Measurements from ENCODE around the gene USP35. TPM values are rescaled to one million over a fixed set of nuclear protein-coding genes. Genes with fewer than 3 reads are reported as not detected.
"Not testable (repeated sequence)": the region's sequence is repeated elsewhere in the genome, so short reads cannot be mapped to it uniquely, and the experiment has no call there.

Gene USP35
- total RNA-seq, 2 experiments from 2014 or later, result 13.4 to 13.5 TPM

GRCh38 chr11:78160557-78160956 lies 28.2 kb upstream of the USP35 start:
- POLR2A ChIA-PET, result interaction anchor here (0.5 kb wide), 1 partner anchor 233 kb away, joined by 4 read pairs; no protein-coding TSS in a partner anchor
- no peak overlapping the region for H3K27ac Mint-ChIP-seq
- H3K4me1 Mint-ChIP-seq, result no peaks in the 10 kb centered on the region
- no peak overlapping the region for H3K4me3 Mint-ChIP-seq
- no peak for ATAC-seq (ENCODE audit: low read depth)
- no peaks in the 10 kb centered on the region for H3K9me3 Mint-ChIP-seq
- H3K27me3 Mint-ChIP-seq, result no peaks in the 10 kb centered on the region
- DNase-seq, result no peak
- no peaks in the 10 kb centered on the region for H3K36me3 Mint-ChIP-seq

GRCh38 chr11:78161346-78161745 lies 27.4 kb upstream of the USP35 start:
- Mint-ChIP-seq H3K4me1 (no peaks in the 10 kb centered on the region), H3K27me3 (no peaks in the 10 kb centered on the region), H3K4me3 (no peak overlapping the region), H3K36me3 (no peaks in the 10 kb centered on the region), H3K27ac (no peak overlapping the region), H3K9me3 (no peaks in the 10 kb centered on the region)
- POLR2A ChIA-PET, result no interaction called here
- DNase-seq, result no peak
- no peak for ATAC-seq (ENCODE audit: low read depth)

GRCh38 chr11:78161962-78162371 lies 26.8 kb upstream of the USP35 start:
- POLR2A ChIA-PET, result no interaction called here
- Mint-ChIP-seq H3K4me1 (no peaks in the 10 kb centered on the region), H3K36me3 (no peaks in the 10 kb centered on the region), H3K4me3 (no peak overlapping the region), H3K27ac (no peak overlapping the region), H3K27me3 (no peaks in the 10 kb centered on the region), H3K9me3 (no peaks in the 10 kb centered on the region)
- DNase-seq (no peak), ATAC-seq (ENCODE audit: low read depth) (no peak)

GRCh38 chr11:78163828-78164227 lies 24.9 kb upstream of the USP35 start:
- POLR2A ChIA-PET, result no interaction called here
- no peak overlapping the region for H3K27ac Mint-ChIP-seq

DNA sequence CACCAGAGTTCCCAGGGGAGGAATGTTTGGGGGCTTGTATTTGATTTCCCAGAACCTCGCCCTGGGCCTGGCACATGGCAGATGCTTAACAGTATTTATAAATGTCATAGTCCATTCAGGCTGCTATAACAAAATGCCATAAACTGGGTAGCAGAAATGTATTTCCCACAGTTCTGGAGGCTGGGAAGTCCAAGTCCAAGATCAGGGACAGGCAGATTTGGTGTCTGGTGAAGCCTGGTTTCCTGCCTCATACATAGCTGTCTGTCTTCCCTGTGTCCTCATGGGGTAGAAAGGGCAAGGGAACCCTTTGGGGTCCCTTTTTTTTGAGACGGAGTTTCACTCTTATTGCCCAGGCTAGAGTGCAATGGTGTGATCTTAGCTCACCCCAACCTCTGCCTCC lies 24.2 kb upstream of the USP35 start:
- no peak overlapping the region for H3K27ac Mint-ChIP-seq
- H3K4me3 Mint-ChIP-seq, result no peak overlapping the region
- H3K4me1 Mint-ChIP-seq, result no peaks in the 10 kb centered on the region
- no peak for DNase-seq
- no peak for ATAC-seq (ENCODE audit: low read depth)
- no peaks in the 10 kb centered on the region for H3K9me3 Mint-ChIP-seq
- H3K27me3 Mint-ChIP-seq, result no peaks in the 10 kb centered on the region
- H3K36me3 Mint-ChIP-seq, result no peaks in the 10 kb centered on the region
- POLR2A ChIA-PET, result interaction anchor here (0.7 to 0.9 kb wide), 2 partner anchors 24 to 38 kb away, joined by 3 to 4 read pairs; no protein-coding TSS in a partner anchor

More at GRCh38 chr11:78163828-78164227, 24.9 kb upstream of the USP35 start:
- H3K4me3 Mint-ChIP-seq, result no peak overlapping the region
- no peak for ATAC-seq (ENCODE audit: low read depth)
- H3K27me3 Mint-ChIP-seq, result no peaks in the 10 kb centered on the region
- no peaks in the 10 kb centered on the region for H3K4me1 Mint-ChIP-seq
- DNase-seq, result no peak
- no peaks in the 10 kb centered on the region for H3K9me3 Mint-ChIP-seq
- no peaks in the 10 kb centered on the region for H3K36me3 Mint-ChIP-seq

GRCh38 chr11:78166855-78167469 lies 21.8 kb upstream of the USP35 start:
- Mint-ChIP-seq H3K36me3 (no peaks in the 10 kb centered on the region), H3K27ac (no peak overlapping the region), H3K4me1 (no peaks in the 10 kb centered on the region), H3K9me3 (no peaks in the 10 kb centered on the region), H3K4me3 (no peak overlapping the region), H3K27me3 (no peaks in the 10 kb centered on the region)
- POLR2A ChIA-PET, result no interaction called here
- ATAC-seq (ENCODE audit: low read depth) (no peak), DNase-seq (no peak)

- no peak overlapping the region for H3K4me3 Mint-ChIP-seq
- no peak for ATAC-seq (ENCODE audit: low read depth)
- POLR2A ChIA-PET, result no interaction called here
- no peak for DNase-seq
- H3K9me3 Mint-ChIP-seq, result no peaks in the 10 kb centered on the region
- no peak overlapping the region for H3K27ac Mint-ChIP-seq
- H3K4me1 Mint-ChIP-seq, result no peaks in the 10 kb centered on the region
- H3K36me3 Mint-ChIP-seq, result peaks cover 3% of the 10 kb centered on the region
- H3K27me3 Mint-ChIP-seq, result no peaks in the 10 kb centered on the region
These were observed 19.9 kb upstream of the USP35 start for GRCh38 chr11:78168539-78169477.

GRCh38 chr11:78170413-78170812 lies 18.3 kb upstream of the USP35 start:
- ATAC-seq (ENCODE audit: low read depth) (no peak), DNase-seq (no peak)
- Mint-ChIP-seq H3K27me3 (no peaks in the 10 kb centered on the region), H3K27ac (no peak overlapping the region), H3K4me3 (no peak overlapping the region), H3K4me1 (no peaks in the 10 kb centered on the region), H3K9me3 (no peaks in the 10 kb centered on the region), H3K36me3 (peaks cover 10% of the 10 kb centered on the region)
- POLR2A ChIA-PET, result no interaction called here

DNA sequence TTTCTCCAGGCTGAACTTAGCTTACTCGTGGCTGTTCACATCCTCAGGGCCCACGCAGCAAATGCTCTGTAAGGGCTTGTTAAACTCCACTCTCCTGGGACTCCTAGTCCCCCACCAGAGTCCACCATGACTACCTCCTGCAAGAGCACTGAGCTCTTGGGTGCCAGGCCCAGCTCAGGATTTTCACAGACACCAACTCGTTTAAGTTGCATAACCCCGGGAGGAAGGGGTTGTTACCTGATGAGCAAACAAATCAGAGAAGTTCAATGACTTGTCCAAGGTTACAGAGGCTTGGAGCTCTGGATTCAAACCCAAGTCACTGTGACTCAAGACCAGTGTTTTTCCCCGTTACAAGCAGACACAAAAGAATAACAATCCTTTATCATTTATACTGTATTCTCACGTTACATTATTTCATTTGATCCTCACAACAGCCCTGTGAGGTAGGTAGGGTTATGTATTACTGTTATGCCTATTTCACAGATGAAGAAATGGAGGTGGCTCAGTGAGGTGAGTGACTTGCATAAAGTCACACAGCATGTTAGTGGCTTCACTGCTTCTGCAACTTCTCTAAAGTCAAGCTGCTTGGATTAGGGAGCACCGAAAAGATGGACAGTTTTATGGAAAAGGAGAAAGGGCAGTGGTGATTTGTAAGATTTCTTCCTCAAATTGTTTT lies 17.7 kb upstream of the USP35 start:
- Mint-ChIP-seq H3K4me1 (no peaks in the 10 kb centered on the region), H3K4me3 (no peak overlapping the region), H3K9me3 (no peaks in the 10 kb centered on the region), H3K27me3 (no peaks in the 10 kb centered on the region), H3K36me3 (peaks cover 14% of the 10 kb centered on the region), H3K27ac (no peak overlapping the region)
- ATAC-seq (ENCODE audit: low read depth) (no peak), DNase-seq (no peak)
- POLR2A ChIA-PET, result no interaction called here

- no peaks in the 10 kb centered on the region for H3K4me1 Mint-ChIP-seq
- H3K4me3 Mint-ChIP-seq, result no peak overlapping the region
- peaks cover 3% of the 10 kb centered on the region for H3K9me3 Mint-ChIP-seq
- POLR2A ChIA-PET, result no interaction called here
- peaks cover 23% of the 10 kb centered on the region for H3K36me3 Mint-ChIP-seq
- ATAC-seq (ENCODE audit: low read depth) (no peak), DNase-seq (no peak)
- no peaks in the 10 kb centered on the region for H3K27me3 Mint-ChIP-seq
- no peak overlapping the region for H3K27ac Mint-ChIP-seq
These were observed 16.8 kb upstream of the USP35 start for GRCh38 chr11:78171951-78172350.

GRCh38 chr11:78175862-78176261 lies 12.9 kb upstream of the USP35 start:
- POLR2A ChIA-PET; H3K4me3 Mint-ChIP-seq; H3K27ac Mint-ChIP-seq; H3K4me1 Mint-ChIP-seq; H3K27me3 Mint-ChIP-seq; H3K9me3 Mint-ChIP-seq; ATAC-seq (ENCODE audit: low read depth); DNase-seq: not testable (repeated sequence)
- H3K36me3 Mint-ChIP-seq, result peaks cover 31% of the 10 kb centered on the region

DNA sequence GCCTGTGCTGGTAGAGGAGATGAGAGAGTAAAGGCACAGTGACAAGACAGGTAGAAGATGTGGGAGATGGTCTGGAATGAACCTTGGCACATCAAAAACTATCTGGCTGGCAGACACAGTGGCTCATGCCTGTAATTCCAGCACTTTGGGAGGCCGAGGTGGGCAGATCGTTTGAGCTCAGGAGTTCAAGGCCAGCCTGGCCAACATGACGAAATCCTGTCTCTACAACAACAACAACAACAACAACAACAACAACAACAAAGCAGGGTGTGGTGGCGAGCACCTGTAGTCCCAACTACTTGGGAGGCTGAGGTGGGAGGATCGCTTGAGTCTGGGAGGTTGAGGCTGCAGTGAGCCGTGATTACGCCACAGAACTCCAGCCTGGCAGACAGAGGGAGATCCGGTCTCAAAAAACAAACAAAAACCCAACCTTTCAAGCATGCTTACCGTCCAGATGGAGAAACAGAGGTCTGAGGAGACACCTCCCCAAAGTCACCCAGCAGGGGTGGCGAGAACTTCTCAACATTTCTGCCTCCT lies 12.0 kb upstream of the USP35 start:
- peaks cover 9% of the 10 kb centered on the region for H3K9me3 Mint-ChIP-seq
- H3K4me3 Mint-ChIP-seq, result no peak overlapping the region
- H3K27ac Mint-ChIP-seq, result no peak overlapping the region
- no peak for DNase-seq
- ATAC-seq (ENCODE audit: low read depth), result no peak
- POLR2A ChIA-PET, result no interaction called here
- no peaks in the 10 kb centered on the region for H3K4me1 Mint-ChIP-seq
- peaks cover 36% of the 10 kb centered on the region for H3K36me3 Mint-ChIP-seq
- H3K27me3 Mint-ChIP-seq, result no peaks in the 10 kb centered on the region

DNA sequence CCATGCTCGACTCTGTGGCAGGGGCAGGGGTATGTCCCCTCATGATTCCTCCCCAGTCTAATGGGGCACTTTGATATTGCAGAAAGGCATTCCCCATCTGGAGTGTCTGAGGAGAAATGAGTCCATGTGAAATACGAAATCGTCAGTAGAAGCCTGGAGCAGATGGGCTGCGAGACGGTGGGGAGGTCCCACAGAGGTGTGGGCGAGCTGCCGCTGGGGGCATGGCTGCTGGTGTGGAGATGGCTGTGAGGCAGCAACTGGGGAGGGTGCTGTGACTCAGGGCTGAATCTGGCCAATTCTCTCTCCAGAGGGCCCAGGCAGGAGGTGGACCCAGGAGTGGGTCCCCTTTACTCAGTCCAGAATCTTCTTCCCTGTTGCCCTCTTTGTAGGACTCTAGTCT lies 11.5 kb upstream of the USP35 start:
- Mint-ChIP-seq H3K4me3 (no peak overlapping the region), H3K27me3 (no peaks in the 10 kb centered on the region), H3K4me1 (no peaks in the 10 kb centered on the region), H3K27ac (no peak overlapping the region), H3K36me3 (peaks cover 39% of the 10 kb centered on the region), H3K9me3 (peaks cover 9% of the 10 kb centered on the region)
- POLR2A ChIA-PET, result no interaction called here
- ATAC-seq (ENCODE audit: low read depth), result no peak
- DNase-seq, result no peak
